IMR-90 (cell line): ENCODE data around the gene ANAPC5. TPM values are rescaled to one million over a fixed set of nuclear protein-coding genes. Genes with fewer than 3 reads are reported as not detected.
A peak's percentile ranks its signal among the peaks of the same experiment; 100 is the strongest.

Experiments used
- ATAC-seq: fragments of 200-7000 bp; cut with Tn5 transposase; 2 replicates; pipeline ENCODE4 v1.9.1; 2020; ENCODE audit warnings: low read depth, mild to moderate bottlenecking, moderate library complexity
- BruUV-seq: library from RNA; stranded (reverse); fragments of 400-500 nt; replicated peaks from 2 replicates; lab custom pipeline; 2021; lab: Mats Ljungman, UMichigan
- CTCF ChIA-PET: fragments of 300-600 bp; formaldehyde crosslinking; extraction: SDS; loops from one replicate; lab custom pipeline; 2021; ENCODE audit warnings: antibody characterized with exemption; lab: Yijun Ruan, JAX
- POLR2A ChIA-PET: fragments of 300-600 bp; sonication (Branson Sonifier 250); formaldehyde crosslinking; loops from one replicate; lab custom pipeline; 2022; ENCODE audit warnings: antibody characterized with exemption; ENCODE audit not compliant: unreplicated experiment; lab: Charles Lee
- DNase-seq: peaks from one replicate; pipeline ENCODE4 v3.0.0; 2013
- H2AFZ ChIP-seq: replicated peaks from 2 replicates; pipeline ENCODE3; 2013; ENCODE audit warnings: low read length, mild to moderate bottlenecking; ENCODE audit not compliant: poor library complexity
- H2AK5ac ChIP-seq: 2 replicates; pipeline ENCODE4 v1.6.1; 2013; ENCODE audit warnings: low read depth, low read length, inconsistent platforms
- H2AK9ac ChIP-seq: replicated peaks from 2 replicates; pipeline ENCODE3; 2013; ENCODE audit warnings: mild to moderate bottlenecking, low read depth, low read length, moderate library complexity; ENCODE audit not compliant: poor library complexity
- H2BK120ac ChIP-seq: 2 replicates; pipeline ENCODE4 v1.6.1; 2013; ENCODE audit warnings: low read depth, low read length, inconsistent platforms
- H2BK15ac ChIP-seq: 3 replicates; pipeline ENCODE4 v1.6.1; 2013; ENCODE audit warnings: low read depth, low read length, inconsistent platforms
- H2BK20ac ChIP-seq: 2 replicates; pipeline ENCODE4 v1.6.1; 2013; ENCODE audit warnings: low read depth, mild to moderate bottlenecking, inconsistent platforms, low read length, moderate library complexity
- H2BK5ac ChIP-seq: 2 replicates; pipeline ENCODE4 v1.6.1; 2013; ENCODE audit warnings: mild to moderate bottlenecking, low read depth, low read length, inconsistent platforms; ENCODE audit not compliant: poor library complexity, severe bottlenecking
- H3K14ac ChIP-seq: replicated peaks from 2 replicates; pipeline ENCODE4 v1.6.1; 2013; ENCODE audit warnings: low read depth, low read length, inconsistent platforms
- H3K18ac ChIP-seq: 2 replicates; pipeline ENCODE4 v1.6.1; 2013; ENCODE audit warnings: low read depth, low read length, control low read depth
- H3K23ac ChIP-seq: 2 replicates; pipeline ENCODE4 v1.6.1; 2013; ENCODE audit warnings: low read depth, low read length, inconsistent platforms
- H3K27ac ChIP-seq: 2 replicates; pipeline ENCODE4 v1.5.1; 2013; ENCODE audit warnings: mild to moderate bottlenecking, control low read depth, low read length; ENCODE audit not compliant: insufficient read depth
- H3K27me3 ChIP-seq: 2 replicates; pipeline ENCODE4 v1.6.1; 2013; ENCODE audit warnings: low read length; ENCODE audit not compliant: control insufficient read depth, insufficient read depth
- H3K36me3 ChIP-seq: 2 replicates; pipeline ENCODE4 v1.6.1; 2013; ENCODE audit warnings: low read length, mixed read lengths; ENCODE audit not compliant: control insufficient read depth, insufficient read depth
- H3K4ac ChIP-seq: 2 replicates; pipeline ENCODE4 v1.6.1; 2013; ENCODE audit warnings: low read depth, low read length, inconsistent platforms
- H3K4me1 ChIP-seq: 2 replicates; pipeline ENCODE4 v1.6.1; 2013; ENCODE audit warnings: low read length, mixed read lengths; ENCODE audit not compliant: control insufficient read depth, insufficient read depth
- H3K4me2 ChIP-seq: 2 replicates; pipeline ENCODE4 v1.6.1; 2013; ENCODE audit warnings: low read depth, mild to moderate bottlenecking, control low read depth, low read length, moderate library complexity
- H3K4me3 ChIP-seq: 2 replicates; pipeline ENCODE4 v1.5.1; 2013; ENCODE audit warnings: low read depth, mild to moderate bottlenecking, control low read depth, low read length, moderate library complexity; ENCODE audit not compliant: insufficient read depth
- H3K56ac ChIP-seq: 2 replicates; pipeline ENCODE4 v1.6.1; 2013; ENCODE audit warnings: low read length, inconsistent platforms; ENCODE audit not compliant: insufficient read depth; ENCODE audit errors: extremely low read depth
- H3K79me1 ChIP-seq, 2 experiments: 2 replicates each; pipeline ENCODE4 v1.6.1; 2013; ENCODE audit warnings: low read length in 2 of 2, inconsistent platforms in 1 of 2, low read depth in 1 of 2
- H3K9ac ChIP-seq: 2 replicates; pipeline ENCODE4 v1.6.1; 2013; ENCODE audit warnings: low read depth, low read length, control low read depth
- H3K9me1 ChIP-seq: 2 replicates; pipeline ENCODE4 v1.6.1; 2013; ENCODE audit warnings: low read length, inconsistent platforms; ENCODE audit not compliant: insufficient read depth
- H3K9me3 ChIP-seq: 2 replicates; pipeline ENCODE4 v1.6.1; 2013; ENCODE audit warnings: low read length; ENCODE audit not compliant: control insufficient read depth, insufficient read depth
- H4K20me1 ChIP-seq: 2 replicates; pipeline ENCODE4 v1.6.1; 2013; ENCODE audit warnings: low read length, inconsistent platforms; ENCODE audit not compliant: insufficient read depth
- H4K5ac ChIP-seq: 2 replicates; pipeline ENCODE4 v1.6.1; 2013; ENCODE audit warnings: mild to moderate bottlenecking, low read depth, low read length, control low read depth
- H4K8ac ChIP-seq, 2 experiments: 2 replicates each; pipeline ENCODE4 v1.6.1; 2013; ENCODE audit warnings: low read depth in 2 of 2, low read length in 2 of 2, control low read depth in 1 of 2, inconsistent platforms in 1 of 2
- H4K91ac ChIP-seq: 2 replicates; pipeline ENCODE4 v1.6.1; 2013; ENCODE audit warnings: low read depth, low read length, inconsistent platforms; ENCODE audit not compliant: insufficient read depth
- BHLHE40 ChIP-seq: fragments of 150-350 bp; IDR thresholded peaks from 2 replicates; pipeline ENCODE4 v1.6.1; 2016; ENCODE audit warnings: mild to moderate bottlenecking, low read depth, low read length
- CEBPB ChIP-seq: IDR thresholded peaks from 2 replicates; pipeline ENCODE4 v1.6.1; 2012; ENCODE audit warnings: low read depth, low read length, improper control_type of control experiment
- CHD1 ChIP-seq: IDR thresholded peaks from 2 replicates; pipeline ENCODE4 v1.6.1; 2012; ENCODE audit warnings: low read depth, low read length, improper control_type of control experiment
- CTCF ChIP-seq: conservative IDR thresholded peaks from 2 replicates; pipeline ENCODE4 v1.5.1; 2012; ENCODE audit warnings: mild to moderate bottlenecking, low read depth, low read length, improper control_type of control experiment
- ELK1 ChIP-seq: fragments of 150-350 bp; IDR thresholded peaks from 2 replicates; pipeline ENCODE4 v1.6.1; 2016; ENCODE audit warnings: low read depth, mild to moderate bottlenecking, low read length, moderate library complexity, borderline replicate concordance
- FOS ChIP-seq: fragments of 150-350 bp; IDR thresholded peaks from 2 replicates; pipeline ENCODE4 v1.6.1; 2016; ENCODE audit warnings: low read depth, low read length
- MAFK ChIP-seq: IDR thresholded peaks from 2 replicates; pipeline ENCODE4 v1.6.1; 2012; ENCODE audit warnings: low read depth, low read length, improper control_type of control experiment
- MAZ ChIP-seq: IDR thresholded peaks from 2 replicates; pipeline ENCODE4 v1.6.1; 2012; ENCODE audit warnings: low read depth, mild to moderate bottlenecking, low read length, improper control_type of control experiment, moderate library complexity, borderline replicate concordance
- MXI1 ChIP-seq: IDR thresholded peaks from 2 replicates; pipeline ENCODE4 v1.6.1; 2012; ENCODE audit warnings: low read depth, mild to moderate bottlenecking, low read length, moderate library complexity, borderline replicate concordance
- NFE2L2 ChIP-seq: fragments of 150-350 bp; IDR thresholded peaks from 2 replicates; pipeline ENCODE4 v1.6.1; 2016; ENCODE audit warnings: low read depth, mild to moderate bottlenecking, low read length
- RCOR1 ChIP-seq: IDR thresholded peaks from 2 replicates; pipeline ENCODE4 v1.6.1; 2012; ENCODE audit warnings: mild to moderate bottlenecking, low read length, improper control_type of control experiment; ENCODE audit not compliant: insufficient replicate concordance
- RFX5 ChIP-seq: IDR thresholded peaks from 2 replicates; pipeline ENCODE4 v1.8.0; 2012; ENCODE audit warnings: low read depth, mild to moderate bottlenecking, low read length, moderate library complexity
- SMC3 ChIP-seq: fragments of 150-350 bp; IDR thresholded peaks from 2 replicates; pipeline ENCODE4 v1.6.1; 2016; ENCODE audit warnings: low read depth, mild to moderate bottlenecking, antibody characterized with exemption, low read length, moderate library complexity
- USF2 ChIP-seq: fragments of 150-350 bp; IDR thresholded peaks from 2 replicates; pipeline ENCODE4 v1.6.1; 2017; ENCODE audit warnings: mild to moderate bottlenecking, antibody characterized with exemption, low read length, low read depth
- WGBS, 2 experiments: methylation state at CpG; one replicate each; pipeline versions ENCODE4 v1.1.5 to v1.1.7; 2013; ENCODE audit warnings: missing lambda C conversion rate in 2 of 2; ENCODE audit not compliant: insufficient read length in 1 of 2; ENCODE audit errors: extremely low coverage in 2 of 2; 5-methylcytosine and 5-hydroxymethylcytosine counted together
- dilution Hi-C: fragments of 300-500 bp; cut with HindIII; formaldehyde crosslinking; loops from one replicate; pipeline ENCODE4 v1.14.3; 2018; ENCODE audit warnings: low sequenced_read_pairs; ENCODE audit not compliant: unreplicated experiment
- in situ Hi-C: fragments of 300-500 bp; cut with MboI; formaldehyde crosslinking; loops from 3 replicates; pipeline ENCODE4 v1.14.3; 2019; ENCODE audit warnings: low sequenced_read_pairs, inconsistent platforms, mixed read lengths
- intact Hi-C: fragments of 100-400 bp; cut with micrococcal nuclease; formaldehyde crosslinking; loops from 2 replicates; pipeline ENCODE4 v1.10.0; 2022
- polyA plus RNA-seq, 3 experiments: library from polyadenylated mRNA; depleted of rRNA; stranded (reverse); fragments of >200 nt; gene quantifications; 2 replicates each; pipeline ENCODE4 v1.2.3, GENCODE V29; 2012; ENCODE audit warnings: low replicate concordance in 1 of 3
- total RNA-seq: library from RNA; depleted of rRNA; stranded (reverse); fragments of >200 nt; gene quantifications from 2 replicates; pipeline ENCODE4 v1.2.3, GENCODE V29; 2012

The ANAPC5 gene
- total and polyA plus RNA-seq, 2 of the 4 experiments (the other 2 are of a cell fraction), result 157 to 211 TPM

- peaks cover 23 to 48% of the 10 kb centered on the region in 2 experiments for H3K79me1 ChIP-seq
- H3K9ac ChIP-seq, result peak overlapping the region; percentile 72
- H3K23ac ChIP-seq, result peak overlapping the region; percentile 33
- H3K27ac ChIP-seq, result no peak overlapping the region
- POLR2A ChIA-PET, result no interaction called here
- no peak overlapping the region for H3K18ac ChIP-seq
- H3K4me3 ChIP-seq, result peak overlapping the region; percentile 89
- CTCF ChIA-PET, result interaction anchor here (1.0 kb wide), 1 partner anchor 110 kb away, joined by 3 read pairs; no protein-coding TSS in a partner anchor
- H4K8ac ChIP-seq, result peak overlapping the region in 1 of 2 experiments; percentile 4; a peak in 1 of 4 replicates
- H3K56ac ChIP-seq, result no peak overlapping the region
- no peaks in the 10 kb centered on the region for H3K9me3 ChIP-seq
- peak overlapping the region; percentile 98 for H2AK9ac ChIP-seq
- H3K4ac ChIP-seq, result 0 out of 2 replicates have a peak overlapping the region, but pooled peaks have one; percentile 40
- no peak overlapping the region for H2BK5ac ChIP-seq
- H3K4me1 ChIP-seq, result peaks cover 7% of the 10 kb centered on the region
- no peak overlapping the region for H4K91ac ChIP-seq
- ATAC-seq, result no peak
- no peaks in the 10 kb centered on the region for H3K27me3 ChIP-seq
- no peak overlapping the region for H2BK15ac ChIP-seq
- intact Hi-C loops, result no loop called here
- WGBS, 2 experiments, result 10% methylated on average over 3 of the region's 7 CpGs; no CpG with 5 or more reads in 1 of the 2 experiments
- H2BK120ac ChIP-seq, result no peak overlapping the region
- peak overlapping the region; percentile 98 for H2AFZ ChIP-seq
- H4K5ac ChIP-seq, result no peak overlapping the region
- BruUV-seq, result no TSS peak
- H3K36me3 ChIP-seq, result no peaks in the 10 kb centered on the region; the same call in 1 of the 2 replicates
- H3K4me2 ChIP-seq, result peak overlapping the region; percentile 89
- 0 out of 2 replicates have a peak overlapping the region, but pooled peaks have one; percentile 57 for H2AK5ac ChIP-seq
- H3K9me1 ChIP-seq, result peaks cover 2% of the 10 kb centered on the region; the same call in 1 of the 2 replicates
- in situ Hi-C loops, result no loop called here
- DNase-seq, result no peak
- H4K20me1 ChIP-seq, result peaks cover 8% of the 10 kb centered on the region
- H2BK20ac ChIP-seq, result no peak overlapping the region
- dilution Hi-C loops, result no loop called here
- H3K14ac ChIP-seq, result peak overlapping the region; percentile 52; the same call in 1 of the 2 replicates
- TF ChIP-seq BHLHE40 (no peak), NFE2L2 (no peak), CEBPB (no peak), MAZ (no peak), RFX5 (no peak), MXI1 (no peak), RCOR1 (no peak), USF2 (no peak), ELK1 (no peak), CHD1 (no peak), FOS (no peak), CTCF (no peak), MAFK (no peak), SMC3 (no peak)
Measured at GRCh38 chr12:121295116-121295745, 57.0 kb downstream of the ANAPC5 start.
